Activated T-helper 1 cell treated with Interleukin-2 at 50 U/mL for 16 hours (primary cell): ENCODE measurements around the gene MYT1.

Source experiments
- DNase-seq: peaks from one replicate; pipeline ENCODE4 v3.0.0-alpha.2; 2020; ENCODE audit warnings: low read depth

The MYT1 gene

GRCh38 chr20:64140061-64140931 lies 24.0 kb upstream of the MYT1 start:
- no peak for DNase-seq

- DNase-seq = no peak
These were observed 23.3 kb upstream of the MYT1 start for GRCh38 chr20:64140956-64141355.

GRCh38 chr20:64142590-64142989 lies 21.7 kb upstream of the MYT1 start:
- no peak for DNase-seq

- no peak for DNase-seq
These were observed 21.0 kb upstream of the MYT1 start for GRCh38 chr20:64143018-64143801.

GRCh38 chr20:64144144-64144912 lies 19.9 kb upstream of the MYT1 start:
- no peak for DNase-seq

GRCh38 chr20:64145458-64146300 lies 18.6 kb upstream of the MYT1 start:
- DNase-seq = no peak

GRCh38 chr20:64146301-64146935 lies 17.8 kb upstream of the MYT1 start:
- DNase-seq = no peak

- no peak for DNase-seq
These were observed 17.2 kb upstream of the MYT1 start for GRCh38 chr20:64146936-64147477.

- no peak for DNase-seq
These were observed 15.7 kb upstream of the MYT1 start for GRCh38 chr20:64148581-64148980.

GRCh38 chr20:64149141-64149540 lies 15.1 kb upstream of the MYT1 start:
- no peak for DNase-seq

GRCh38 chr20:64149809-64150560 lies 14.3 kb upstream of the MYT1 start:
- DNase-seq = no peak

- DNase-seq = no peak
These were observed 13.3 kb upstream of the MYT1 start for GRCh38 chr20:64150756-64151632.

- no peak for DNase-seq
These were observed 12.4 kb upstream of the MYT1 start for GRCh38 chr20:64151633-64152530.

- DNase-seq = no peak
These were observed 11.3 kb upstream of the MYT1 start for GRCh38 chr20:64152906-64153305.

- no peak for DNase-seq
These were observed 10.8 kb upstream of the MYT1 start for GRCh38 chr20:64153410-64153809.

GRCh38 chr20:64153861-64154589 lies 10.2 kb upstream of the MYT1 start:
- DNase-seq = no peak

GRCh38 chr20:64154590-64155257 lies 9.5 kb upstream of the MYT1 start:
- no peak for DNase-seq
